Erythroblast (primary cell): ENCODE measurements around the gene SSRP1.

ENCODE experiments used
- DNase-seq, 2 experiments: peaks; one replicate each; lab custom pipeline; 2025; lab: John Stamatoyannopoulos, UW
- GATA1 ChIP-seq: IDR thresholded peaks from 2 replicates; pipeline ENCODE4 v1.6.1; 2011; ENCODE audit warnings: low read depth, mild to moderate bottlenecking, control low read depth, low read length, moderate library complexity
- POLR2A ChIP-seq: IDR thresholded peaks from 2 replicates; pipeline ENCODE4 v1.6.1; 2011; ENCODE audit warnings: mild to moderate bottlenecking, low read length

Gene SSRP1

DNA sequence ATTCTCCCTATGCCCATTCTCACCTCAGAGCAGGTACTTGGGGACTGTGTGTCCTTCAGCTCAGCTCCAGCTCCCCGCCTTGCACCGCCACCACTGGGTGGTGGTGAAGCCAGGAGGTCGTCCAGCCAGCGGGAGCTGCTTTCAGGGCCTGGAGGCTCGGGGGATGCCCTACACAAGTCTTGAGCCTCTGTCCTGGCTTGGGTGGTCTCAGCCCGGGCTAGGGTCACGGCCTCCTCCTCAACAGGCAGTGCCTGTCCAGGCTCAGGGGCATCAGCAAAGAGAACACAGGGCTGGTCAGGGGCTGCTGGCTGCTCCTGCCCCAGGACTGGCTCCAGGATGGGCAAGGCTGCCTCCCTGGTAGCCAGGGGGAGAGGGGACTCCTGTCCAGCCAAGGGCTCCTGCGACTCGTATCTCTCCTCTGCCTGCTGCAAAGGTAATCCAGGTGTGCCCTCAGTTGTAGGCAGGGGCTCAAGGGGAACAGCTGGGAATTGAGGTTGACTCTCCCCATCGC, 23.1 kb downstream of the SSRP1 start:
- DNase-seq, result peak in 1 of 2 experiments; percentile 22
- TF ChIP-seq POLR2A, result no peak
- no peak for TF ChIP-seq GATA1

DNA sequence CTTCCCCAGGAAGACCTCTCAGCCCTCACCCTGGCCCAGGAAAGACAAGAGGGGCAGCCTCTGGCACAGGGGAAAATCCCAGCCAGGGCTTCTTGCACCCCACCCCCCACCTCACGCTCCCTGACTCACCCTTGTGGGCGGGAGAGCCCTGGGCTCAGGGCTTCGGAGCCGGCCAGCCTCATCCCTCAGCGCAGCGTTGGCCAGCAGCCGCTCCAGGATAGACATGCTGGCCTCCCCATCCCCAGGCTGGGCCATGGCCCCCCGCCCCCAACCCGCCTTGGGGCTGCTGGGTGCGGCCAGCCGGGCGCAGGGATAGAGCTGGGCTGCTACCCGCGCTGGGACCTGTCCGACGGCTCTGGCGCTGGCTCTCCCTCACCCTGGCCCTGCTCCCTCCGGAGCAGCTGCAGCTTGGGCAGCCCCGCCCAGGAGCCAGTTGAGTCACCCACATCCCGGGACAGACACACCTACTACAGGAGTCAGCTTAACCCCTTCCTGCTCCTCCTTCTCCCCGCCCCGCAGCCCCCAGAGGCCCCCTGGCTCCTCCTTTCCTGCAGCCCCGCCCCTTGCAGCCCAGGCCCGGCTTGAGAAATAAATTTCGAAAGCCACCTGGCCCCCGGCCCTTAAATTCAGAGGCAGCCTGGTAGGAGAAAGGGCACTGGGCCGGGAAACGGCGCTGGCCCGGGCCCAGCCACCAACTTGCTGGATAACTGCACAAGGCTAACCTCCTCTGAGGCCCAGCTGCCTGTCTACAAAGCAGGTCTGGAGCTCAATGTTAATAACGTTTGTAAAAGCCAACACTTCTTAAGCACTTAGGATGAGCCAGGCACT, 24.4 kb downstream of the SSRP1 start:
- peak; percentile 70 to 88 for DNase-seq
- TF ChIP-seq GATA1, result no peak
- no peak for TF ChIP-seq POLR2A

DNA sequence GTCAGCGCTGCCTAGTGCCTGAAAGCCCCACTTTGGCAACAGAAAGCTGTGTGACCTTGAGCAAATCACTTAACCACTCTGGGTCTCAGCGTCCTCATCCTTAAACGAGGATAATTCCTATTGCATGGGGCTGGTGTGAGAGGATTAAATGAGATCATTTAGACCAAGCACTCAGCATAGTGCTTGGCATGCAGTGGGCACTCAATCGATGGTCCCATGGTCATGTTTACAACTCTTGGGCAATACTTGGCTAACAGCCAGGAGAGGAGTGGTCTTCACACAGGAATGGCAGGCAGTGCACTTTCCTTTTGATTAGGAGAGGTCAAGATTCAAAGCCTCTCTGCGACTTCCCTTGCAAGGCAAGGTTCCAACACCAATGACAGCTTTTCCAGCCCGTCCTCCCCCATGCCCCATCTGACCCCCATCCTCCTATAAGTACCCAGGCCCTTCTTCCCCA, 25.0 kb downstream of the SSRP1 start:
- TF ChIP-seq POLR2A, result no peak
- TF ChIP-seq GATA1, result no peak
- DNase-seq, result peak in 1 of 2 experiments; percentile 44

DNA sequence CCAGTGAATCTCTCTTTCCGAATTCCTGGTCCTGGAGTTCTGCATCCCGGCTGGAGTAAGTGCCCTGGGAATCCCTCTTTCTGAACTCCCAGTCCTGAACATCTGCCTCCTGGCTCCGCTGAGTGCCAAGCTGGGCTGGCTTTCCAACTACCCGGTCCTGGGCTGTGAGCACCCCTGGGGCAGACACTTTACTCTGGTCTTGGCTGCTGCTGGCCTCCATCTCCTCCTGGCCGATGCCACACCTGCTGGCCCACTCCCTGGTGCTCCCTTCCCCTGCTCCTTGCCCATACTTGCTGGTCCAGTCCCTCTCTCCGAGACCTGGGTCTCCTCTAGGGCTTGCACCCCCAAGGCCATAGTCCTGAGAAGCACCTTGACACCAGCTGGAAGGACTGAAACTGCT, 25.6 kb downstream of the SSRP1 start:
- DNase-seq, result no peak
- TF ChIP-seq GATA1 (no peak), POLR2A (no peak)

DNA sequence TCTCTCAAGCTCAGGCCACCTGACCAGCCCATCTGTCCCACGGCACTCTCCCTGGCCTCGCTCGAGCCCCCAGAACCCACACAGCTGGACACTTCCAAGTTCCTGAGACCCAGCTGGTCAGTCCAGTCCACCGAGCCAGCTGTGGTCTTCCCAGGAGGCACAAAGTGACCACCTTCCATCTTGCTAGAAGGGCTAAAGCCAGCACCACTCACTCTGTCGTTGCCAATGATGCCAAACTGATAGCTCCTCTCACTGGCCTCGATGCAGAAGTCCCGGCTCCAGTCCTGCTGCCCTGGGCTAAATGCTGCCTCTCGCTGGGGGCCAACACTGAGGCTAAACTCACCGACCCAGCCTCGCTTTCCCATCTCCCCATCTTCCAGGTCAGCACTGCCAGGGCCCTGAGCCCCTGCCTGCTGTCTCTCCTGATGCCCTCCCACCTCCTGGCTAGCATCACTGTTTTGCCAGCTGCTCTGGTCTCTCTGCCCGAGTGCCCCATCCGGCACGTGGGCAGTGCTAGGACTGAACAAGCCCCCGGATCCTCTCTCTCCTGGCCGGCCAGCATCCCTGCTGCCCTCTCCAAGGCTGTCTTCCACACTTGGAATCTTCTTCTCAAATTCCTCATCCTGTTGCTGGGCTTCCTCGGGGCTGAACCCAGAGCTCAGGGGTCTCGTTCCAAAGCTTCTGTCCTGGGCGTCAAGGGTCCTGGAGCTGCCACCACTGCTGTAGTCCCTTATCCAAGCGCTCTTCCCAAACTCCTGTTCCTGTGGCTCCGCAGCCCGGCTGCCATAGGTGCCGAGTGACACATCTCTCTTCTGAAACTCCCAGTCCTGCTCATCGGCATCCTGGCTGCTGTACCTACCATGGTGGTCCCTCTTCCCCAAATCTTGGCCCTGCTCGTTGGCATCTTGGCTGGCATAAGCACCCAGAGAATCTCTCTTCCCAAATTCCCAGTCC, 26.3 kb downstream of the SSRP1 start:
- TF ChIP-seq GATA1 (no peak), POLR2A (no peak)
- no peak for DNase-seq

DNA sequence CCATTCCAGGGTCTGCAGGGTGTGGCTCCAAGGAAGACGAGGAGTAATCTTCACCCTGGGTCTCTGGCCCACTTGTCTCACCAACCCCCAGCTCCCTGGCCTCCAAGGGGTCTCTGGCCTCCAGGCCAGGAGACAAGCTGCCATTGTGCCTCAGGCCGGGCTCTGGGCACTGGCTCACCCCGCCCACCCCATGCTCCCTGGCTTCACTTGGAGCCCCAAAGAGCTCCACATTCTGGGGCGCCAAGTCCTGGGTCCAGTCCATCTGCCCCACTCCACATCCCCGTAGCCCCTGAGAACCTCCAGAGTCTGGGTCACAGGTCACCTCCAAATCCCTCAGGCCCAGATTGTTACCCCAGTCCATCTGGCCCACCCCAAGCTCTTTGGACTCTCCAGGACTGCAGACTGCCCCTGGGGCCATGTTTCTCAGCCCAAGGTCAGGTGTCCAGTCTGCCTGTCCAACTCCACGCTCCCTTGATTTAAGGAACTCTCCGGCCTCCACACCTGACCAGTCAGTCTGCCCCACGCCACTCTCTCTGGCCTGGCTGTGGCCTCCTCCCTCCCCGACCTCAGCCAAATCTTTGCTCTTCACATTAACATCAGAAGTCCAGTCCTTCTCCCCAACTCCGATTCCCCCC, 27.1 kb downstream of the SSRP1 start:
- TF ChIP-seq GATA1 (no peak), POLR2A (no peak)
- no peak for DNase-seq

DNA sequence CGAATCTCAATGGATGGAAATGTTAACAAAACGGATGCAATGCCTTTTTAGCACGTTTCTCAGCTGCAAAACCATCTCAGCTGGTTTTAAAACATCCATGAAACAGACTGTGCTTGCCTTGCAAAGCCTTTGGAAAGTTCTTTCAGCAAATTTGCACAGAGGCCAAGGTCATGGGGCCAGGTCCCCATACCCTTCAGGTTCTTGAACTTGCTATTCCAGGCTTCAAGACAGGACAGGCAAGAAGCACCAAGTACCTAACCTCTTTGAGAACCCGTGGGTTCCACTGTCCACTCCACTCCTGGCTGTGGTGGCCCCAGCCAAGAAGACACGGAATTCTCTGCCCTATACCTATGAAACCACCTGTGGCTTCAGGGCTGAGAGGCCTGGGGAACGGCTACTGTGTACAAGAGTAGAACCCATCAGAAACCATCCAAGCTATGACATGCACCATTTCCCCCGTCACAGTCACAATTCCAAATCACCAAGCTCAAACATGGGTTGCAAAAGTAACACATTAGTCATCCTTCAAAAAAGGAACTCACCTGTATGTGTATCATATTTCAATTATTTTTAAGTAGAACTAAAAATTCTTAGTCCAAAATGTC, 27.9 kb downstream of the SSRP1 start:
- no peak for TF ChIP-seq GATA1
- TF ChIP-seq POLR2A, result no peak
- DNase-seq, result no peak

DNA sequence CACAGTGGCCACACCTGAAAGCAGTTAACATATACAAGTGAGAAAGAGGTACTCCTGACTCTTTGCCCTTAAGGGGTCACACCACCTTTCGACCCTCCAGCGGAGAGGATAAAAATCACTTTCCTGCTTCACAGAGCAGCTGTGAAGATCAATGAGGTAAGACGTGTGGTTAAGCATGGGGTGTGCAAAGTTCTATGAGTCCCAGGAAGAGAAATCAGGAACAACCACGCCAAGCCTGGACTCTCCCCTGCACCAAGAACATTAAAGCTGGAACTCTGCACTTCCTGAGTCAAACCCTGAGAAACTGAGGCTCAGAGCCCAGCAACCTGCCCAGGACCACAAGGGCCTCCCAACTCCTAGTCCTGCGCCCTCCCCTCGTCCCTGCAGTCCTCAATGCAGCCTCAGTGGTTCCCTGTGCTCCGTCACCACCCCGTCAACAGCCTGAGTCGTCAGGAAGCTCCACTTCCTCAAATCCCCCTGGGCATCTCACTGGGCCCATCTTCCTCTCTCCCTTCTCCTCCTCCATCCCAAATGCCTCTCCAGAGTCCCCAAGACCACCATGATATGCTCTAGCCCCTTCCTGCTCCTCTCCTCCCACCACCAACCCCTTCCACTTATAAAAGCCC, 28.6 kb downstream of the SSRP1 start:
- DNase-seq, result no peak
- TF ChIP-seq GATA1 (no peak), POLR2A (no peak)

DNA sequence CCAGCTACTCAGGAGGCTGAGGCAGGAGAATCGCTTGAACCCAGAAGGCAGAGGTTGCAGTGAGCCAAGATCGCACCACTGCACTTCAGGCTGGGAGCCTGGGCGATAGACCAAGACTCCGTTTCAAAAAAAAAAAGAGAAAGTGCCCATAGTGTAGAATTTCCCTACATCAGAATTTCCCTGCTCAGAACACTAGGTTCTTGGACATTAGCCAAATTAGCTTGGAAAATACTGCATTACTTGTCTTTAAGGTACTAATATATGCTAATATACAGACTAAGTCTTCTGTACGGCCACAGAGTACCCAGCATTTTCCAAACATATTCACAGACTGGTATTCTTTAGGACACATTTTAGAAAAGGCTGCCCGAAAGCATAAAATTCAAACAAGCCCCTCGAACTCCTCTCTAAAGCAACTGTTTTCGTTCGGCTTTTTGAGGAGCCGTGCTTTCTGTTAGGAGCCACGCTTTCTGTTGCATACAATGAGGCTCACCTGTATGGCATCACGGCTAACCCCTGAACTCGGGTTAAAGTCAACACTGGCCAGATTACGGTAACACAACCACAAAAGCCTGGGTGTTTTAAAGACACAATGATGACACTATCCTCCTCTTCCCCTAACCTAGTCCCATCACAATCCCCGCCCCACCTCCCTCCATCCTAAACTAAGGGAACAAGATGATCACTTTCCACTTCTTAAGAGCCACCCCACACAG, 29.4 kb downstream of the SSRP1 start:
- DNase-seq, result no peak
- TF ChIP-seq GATA1, result no peak

DNA sequence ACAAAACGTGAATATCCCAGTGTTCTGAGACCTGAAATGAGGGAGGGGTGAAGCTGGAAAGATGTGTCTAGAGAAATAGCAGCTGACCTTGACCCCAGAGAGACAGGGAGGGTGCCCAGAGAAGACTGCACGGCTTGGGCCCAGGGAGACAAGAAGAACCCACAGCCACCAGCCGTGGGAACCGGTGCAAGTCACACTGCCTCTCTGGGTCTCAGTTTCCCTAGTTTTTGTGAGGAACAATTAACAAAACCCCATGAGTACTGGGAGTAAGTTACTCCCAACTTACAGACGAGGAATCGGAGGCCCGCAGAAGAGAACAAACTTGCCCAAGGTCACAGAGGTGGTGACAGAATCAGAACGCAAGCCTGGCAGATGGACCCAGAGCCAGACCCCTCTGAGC, 30.2 kb downstream of the SSRP1 start:
- no peak for DNase-seq

DNA sequence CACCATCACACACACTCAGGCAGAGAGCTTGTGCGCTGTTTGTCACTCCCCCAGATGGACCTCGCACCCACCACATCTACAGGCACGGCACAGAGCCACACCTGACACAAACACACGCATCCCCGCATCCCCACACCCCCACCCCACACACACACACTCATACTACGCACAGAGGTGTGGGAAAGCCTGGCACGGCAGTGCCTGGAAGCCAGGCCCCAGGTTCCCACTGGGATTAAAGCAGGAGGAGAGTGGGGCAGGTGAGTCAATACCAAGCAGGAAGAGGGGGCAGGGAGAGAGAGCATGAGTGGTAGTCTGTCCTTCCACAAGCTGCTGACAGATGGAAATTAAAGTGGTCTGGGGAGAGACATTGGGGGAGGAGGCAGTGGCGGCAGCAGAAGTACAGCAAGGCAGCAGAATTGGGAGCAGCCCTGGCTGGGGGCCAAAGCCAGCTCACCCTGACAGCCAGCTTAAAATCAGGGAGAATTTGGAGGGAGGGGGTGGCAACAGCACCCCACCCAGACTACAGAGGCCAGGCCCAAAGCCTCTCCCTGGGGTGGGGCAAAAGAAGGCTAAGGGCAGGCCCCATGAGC, 31.6 kb downstream of the SSRP1 start:
- peak; percentile 51 to 67 for DNase-seq

More for the DNA sequence above, 30.2 kb downstream of the SSRP1 start:
- no peak for TF ChIP-seq GATA1
- TF ChIP-seq POLR2A, result no peak

More for the DNA sequence above, 31.6 kb downstream of the SSRP1 start:
- TF ChIP-seq GATA1 (no peak), POLR2A (no peak)
